ENCODE measurements around the gene TLL1. TPM values are rescaled to one million over a fixed set of nuclear protein-coding genes. Genes with fewer than 3 reads are reported as not detected.

TLL1 gene
- total RNA-seq, 1 experiment from 2014 or later: 0.63 TPM

DNA sequence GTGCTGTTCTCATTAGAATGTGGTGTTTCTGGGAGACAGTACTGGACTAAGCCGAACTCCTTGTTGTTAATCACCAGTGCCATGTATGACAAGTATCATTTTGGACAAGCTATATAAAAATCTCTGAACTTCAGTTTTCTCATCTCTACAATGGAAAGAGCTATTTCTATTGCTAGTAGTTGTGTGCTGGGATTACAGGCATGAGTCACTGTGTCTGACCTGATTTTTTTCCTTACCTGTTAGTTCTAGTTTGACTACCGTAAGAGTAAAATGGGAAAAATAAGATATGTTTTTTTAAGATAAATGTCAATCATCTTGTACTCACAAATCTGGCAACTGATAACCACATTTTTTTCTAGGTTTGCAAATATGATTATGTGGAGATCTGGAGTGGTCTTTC is 192.3 kb downstream of the TLL1 start:
- Mint-ChIP-seq H3K27me3 (ENCODE audit: low read depth) (no peaks in the 10 kb centered on the region), H3K9me3 (peaks cover 5% of the 10 kb centered on the region), H3K36me3 (no peaks in the 10 kb centered on the region), H3K4me3 (no peak overlapping the region), H3K4me1 (no peaks in the 10 kb centered on the region), H3K27ac (no peak overlapping the region)
- DNase-seq (ENCODE audit: low spot score) (no peak), ATAC-seq (no peak)
- ChIA-PET POLR2A (no interaction called here), CTCF (no interaction called here)
- TF ChIP-seq GRHL2 (CRISPR knock-in tag; IDR thresholded peaks at IDR 0.05; ENCODE audit: insufficient replicate concordance, severe bottlenecking): no peak
- TF ChIP-seq KAT7 (CRISPR knock-in tag; IDR thresholded peaks at IDR 0.05; ENCODE audit: borderline replicate concordance): no peak
- TF ChIP-seq ZBTB21 (CRISPR knock-in tag; IDR thresholded peaks at IDR 0.05; ENCODE audit: borderline replicate concordance): no peak
- no peak for TF ChIP-seq ATF1 (CRISPR knock-in tag; IDR thresholded peaks at IDR 0.05)
- TF ChIP-seq RELA (CRISPR knock-in tag; IDR thresholded peaks at IDR 0.05; ENCODE audit: borderline replicate concordance): no peak
- TF ChIP-seq, protein P1, sequence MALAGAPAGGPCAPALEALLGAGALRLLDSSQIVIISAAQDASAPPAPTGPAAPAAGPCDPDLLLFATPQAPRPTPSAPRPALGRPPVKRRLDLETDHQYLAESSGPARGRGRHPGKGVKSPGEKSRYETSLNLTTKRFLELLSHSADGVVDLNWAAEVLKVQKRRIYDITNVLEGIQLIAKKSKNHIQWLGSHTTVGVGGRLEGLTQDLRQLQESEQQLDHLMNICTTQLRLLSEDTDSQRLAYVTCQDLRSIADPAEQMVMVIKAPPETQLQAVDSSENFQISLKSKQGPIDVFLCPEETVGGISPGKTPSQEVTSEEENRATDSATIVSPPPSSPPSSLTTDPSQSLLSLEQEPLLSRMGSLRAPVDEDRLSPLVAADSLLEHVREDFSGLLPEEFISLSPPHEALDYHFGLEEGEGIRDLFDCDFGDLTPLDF (CRISPR knock-in tag; IDR thresholded peaks at IDR 0.05): no peak
- no peak for TF ChIP-seq GTF2I (CRISPR knock-in tag; conservative IDR thresholded peaks at IDR 0.05)
- TF ChIP-seq ZNF671 (CRISPR knock-in tag; IDR thresholded peaks at IDR 0.05): no peak
- TF ChIP-seq, protein P2, sequence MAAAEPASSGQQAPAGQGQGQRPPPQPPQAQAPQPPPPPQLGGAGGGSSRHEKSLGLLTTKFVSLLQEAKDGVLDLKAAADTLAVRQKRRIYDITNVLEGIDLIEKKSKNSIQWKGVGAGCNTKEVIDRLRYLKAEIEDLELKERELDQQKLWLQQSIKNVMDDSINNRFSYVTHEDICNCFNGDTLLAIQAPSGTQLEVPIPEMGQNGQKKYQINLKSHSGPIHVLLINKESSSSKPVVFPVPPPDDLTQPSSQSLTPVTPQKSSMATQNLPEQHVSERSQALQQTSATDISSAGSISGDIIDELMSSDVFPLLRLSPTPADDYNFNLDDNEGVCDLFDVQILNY (CRISPR knock-in tag; IDR thresholded peaks at IDR 0.05): no peak
- no peak for TF ChIP-seq ZNF121 (CRISPR knock-in tag; IDR thresholded peaks at IDR 0.05)
- TF ChIP-seq HMGXB4 (CRISPR knock-in tag; IDR thresholded peaks at IDR 0.05): no peak
- no peak for TF ChIP-seq ERG (CRISPR knock-in tag; IDR thresholded peaks at IDR 0.05)
- no peak for TF ChIP-seq MAX (CRISPR knock-in tag; IDR thresholded peaks at IDR 0.05)
- TF ChIP-seq ZNF219 (CRISPR knock-in tag; IDR thresholded peaks at IDR 0.05; ENCODE audit: borderline replicate concordance): no peak
- TF ChIP-seq, protein P3, sequence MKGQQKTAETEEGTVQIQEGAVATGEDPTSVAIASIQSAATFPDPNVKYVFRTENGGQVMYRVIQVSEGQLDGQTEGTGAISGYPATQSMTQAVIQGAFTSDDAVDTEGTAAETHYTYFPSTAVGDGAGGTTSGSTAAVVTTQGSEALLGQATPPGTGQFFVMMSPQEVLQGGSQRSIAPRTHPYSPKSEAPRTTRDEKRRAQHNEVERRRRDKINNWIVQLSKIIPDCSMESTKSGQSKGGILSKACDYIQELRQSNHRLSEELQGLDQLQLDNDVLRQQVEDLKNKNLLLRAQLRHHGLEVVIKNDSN (CRISPR knock-in tag; IDR thresholded peaks at IDR 0.05): no peak
- no peak for TF ChIP-seq HMGA2 (CRISPR knock-in tag; IDR thresholded peaks at IDR 0.05)
- TF ChIP-seq ZNF532 (CRISPR knock-in tag; IDR thresholded peaks at IDR 0.05; ENCODE audit: borderline replicate concordance): no peak
- no peak for TF ChIP-seq ZNF416 (CRISPR knock-in tag; IDR thresholded peaks at IDR 0.05)
- no peak for TF ChIP-seq ELF4 (CRISPR knock-in tag; IDR thresholded peaks at IDR 0.05; ENCODE audit: low read depth)
- TF ChIP-seq MXD4 (CRISPR knock-in tag; IDR thresholded peaks at IDR 0.05; ENCODE audit: borderline replicate concordance): no peak

Data from WTC11 (cell line).